Neural cell (in vitro differentiated cells): ENCODE results near the gene ZC3H12C. TPM values are rescaled to one million over a fixed set of nuclear protein-coding genes. Genes with fewer than 3 reads are reported as not detected.

Experiments
- H2AFZ ChIP-seq: fragments of 200-600, 300-800 bp; sonication (generic), shearing (Covaris generic); 2 replicates; pipeline ENCODE4 v1.6.0; 2014; ENCODE audit warnings: low read depth, mild to moderate bottlenecking, antibody characterized with exemption, low read length, moderate library complexity
- H3F3A ChIP-seq: fragments of 200-600 bp; shearing (Covaris generic); 2 replicates; pipeline ENCODE4 v1.6.1; 2016; ENCODE audit warnings: mild to moderate bottlenecking, moderate library complexity, mixed read lengths, antibody characterized with exemption, low read length; ENCODE audit not compliant: insufficient read depth, poor library complexity, severe bottlenecking
- H3K27ac ChIP-seq: fragments of 200-600, 300-800 bp; sonication (generic), shearing (Covaris generic); 2 replicates; pipeline ENCODE4 v1.5.1; 2014; ENCODE audit warnings: mild to moderate bottlenecking, low read length, moderate library complexity
- H3K27me3 ChIP-seq: fragments of 300-800, 200-600 bp; sonication (generic), shearing (Covaris generic); 2 replicates; pipeline ENCODE4 v1.6.0; 2014; ENCODE audit warnings: mild to moderate bottlenecking, low read depth, low read length, moderate library complexity; ENCODE audit not compliant: insufficient read depth
- H3K36me3 ChIP-seq: fragments of 300-800, 200-600 bp; sonication (generic), shearing (Covaris generic); 2 replicates; pipeline ENCODE4 v1.5.1; 2014; ENCODE audit warnings: mild to moderate bottlenecking, antibody characterized with exemption, low read length, moderate library complexity; ENCODE audit not compliant: insufficient read depth
- H3K4me2 ChIP-seq: fragments of 300-800, 200-600 bp; sonication (generic), shearing (Covaris generic); 2 replicates; pipeline ENCODE4 v1.6.0; 2014; ENCODE audit warnings: mild to moderate bottlenecking, low read length
- H3K4me3 ChIP-seq: fragments of 300-800, 200-600 bp; sonication (generic), shearing (Covaris generic); 2 replicates; pipeline ENCODE4 v1.5.1; 2014; ENCODE audit warnings: mild to moderate bottlenecking, low read length, moderate library complexity
- H3K79me2 ChIP-seq: fragments of 200-600 bp; shearing (Covaris generic); replicated peaks from 2 replicates; pipeline ENCODE4 v1.6.0; 2014; ENCODE audit warnings: mild to moderate bottlenecking, low read length, moderate library complexity; ENCODE audit not compliant: insufficient read depth
- H3K9ac ChIP-seq: fragments of 300-800, 200-600 bp; sonication (generic), shearing (Covaris generic); 2 replicates; pipeline ENCODE4 v1.6.1; 2016; ENCODE audit warnings: mild to moderate bottlenecking, low read length, mixed read lengths
- H3K9me2 ChIP-seq: fragments of 200-600 bp; shearing (Covaris generic); 2 replicates; pipeline ENCODE4 v1.6.1; 2016; ENCODE audit warnings: mild to moderate bottlenecking, low read length, mixed read lengths; ENCODE audit not compliant: insufficient read depth
- H3K9me3 ChIP-seq: fragments of 200-600, 300-800 bp; sonication (generic), shearing (Covaris generic); 2 replicates; pipeline ENCODE4 v1.6.1; 2016; ENCODE audit warnings: mild to moderate bottlenecking, mixed run types, low read length, moderate library complexity, mixed read lengths
- H4K20me1 ChIP-seq: fragments of 200-600 bp; shearing (Covaris generic); 2 replicates; pipeline ENCODE4 v1.6.1; 2016; ENCODE audit warnings: mild to moderate bottlenecking, mixed run types; ENCODE audit not compliant: insufficient read depth
- EP300 ChIP-seq: fragments of 450-650 bp; conservative IDR thresholded peaks from 2 replicates; pipeline ENCODE4 v1.6.1; 2014; ENCODE audit warnings: antibody characterized with exemption, mild to moderate bottlenecking, moderate library complexity; ENCODE audit not compliant: poor library complexity, severe bottlenecking
- EZH2 ChIP-seq: fragments of 200-600, 300-800 bp; shearing (Covaris generic), sonication (generic); IDR thresholded peaks from 2 replicates; pipeline ENCODE4 v1.6.1; 2014; ENCODE audit warnings: antibody characterized with exemption, low read length, borderline replicate concordance, mild to moderate bottlenecking; ENCODE audit not compliant: insufficient read depth, poor library complexity, severe bottlenecking
- MXI1 ChIP-seq: fragments of 450-650 bp; conservative IDR thresholded peaks from 2 replicates; pipeline ENCODE4 v1.6.1; 2014; ENCODE audit warnings: antibody characterized with exemption, mild to moderate bottlenecking; ENCODE audit not compliant: poor library complexity, severe bottlenecking
- POLR2AphosphoS5 ChIP-seq: IDR thresholded peaks from 2 replicates; pipeline ENCODE4 v1.6.1; 2012
- SMC3 ChIP-seq: fragments of 450-650 bp; conservative IDR thresholded peaks from 2 replicates; pipeline ENCODE4 v1.6.1; 2014; ENCODE audit warnings: antibody characterized with exemption, mild to moderate bottlenecking, moderate library complexity; ENCODE audit not compliant: poor library complexity
- polyA plus RNA-seq: library from polyadenylated mRNA; depleted of rRNA; stranded (reverse); fragments of >200 nt; gene quantifications from 2 replicates; pipeline ENCODE4 v1.2.3, GENCODE V29; 2014
- TF ChIP-seq, protein P1 (sequence below): IDR thresholded peaks from 2 replicates; pipeline ENCODE4 v1.6.1; 2012; ENCODE audit warnings: borderline replicate concordance

Gene ZC3H12C
- polyA plus RNA-seq, 1 donor from 2014 or later = 15.1 TPM

DNA sequence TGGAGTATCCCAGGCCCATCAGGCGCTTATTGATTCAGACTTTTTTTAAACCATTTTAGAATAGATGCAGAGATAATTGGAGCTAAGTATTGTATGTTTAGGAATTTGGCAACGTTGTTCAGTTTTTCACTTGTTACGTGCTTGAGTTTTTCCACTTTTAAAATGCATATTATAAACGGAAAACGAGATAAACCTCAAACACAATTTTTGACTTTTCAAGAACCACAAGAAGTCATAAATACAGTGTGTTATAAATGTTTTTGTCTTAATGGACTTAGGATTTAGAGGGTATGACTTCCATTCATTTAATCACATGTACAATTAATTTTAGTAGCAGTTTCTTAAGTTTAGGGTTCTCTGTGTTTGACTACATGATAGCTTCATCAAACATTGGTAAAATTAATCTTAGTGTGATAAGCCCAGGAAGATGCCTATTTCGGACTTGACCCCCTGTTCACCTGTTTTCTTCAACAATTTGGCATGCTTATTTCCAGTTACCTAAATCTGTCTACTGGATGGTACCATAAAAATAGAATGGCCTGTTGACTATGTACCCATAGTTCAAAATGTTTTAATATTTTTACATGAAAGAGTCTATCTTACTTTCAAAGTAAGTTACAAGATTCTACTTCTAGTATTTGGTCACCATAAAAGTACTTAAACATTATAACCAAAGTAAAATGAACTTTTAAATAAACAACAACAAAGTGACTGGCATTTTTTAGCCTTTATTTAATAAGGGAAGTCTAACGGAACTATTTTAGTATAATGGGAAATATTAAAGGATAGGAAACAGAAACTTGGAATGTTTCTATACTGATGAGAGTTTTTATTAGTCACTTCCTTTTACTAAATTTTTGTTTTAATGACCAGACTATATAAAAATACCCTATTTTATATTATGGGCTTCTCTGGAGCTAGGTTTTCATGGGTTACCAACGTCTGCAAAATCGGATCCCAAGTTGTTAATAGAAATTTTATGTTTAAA is 1.4 kb downstream of the ZC3H12C start:
- H3K9me3 ChIP-seq = no peaks in the 10 kb centered on the region
- peak overlapping the region; percentile 89 for H3K9ac ChIP-seq
- TF ChIP-seq SMC3 (no peak), EP300 (no peak), POLR2AphosphoS5 (no peak)
- TF ChIP-seq, protein P1, sequence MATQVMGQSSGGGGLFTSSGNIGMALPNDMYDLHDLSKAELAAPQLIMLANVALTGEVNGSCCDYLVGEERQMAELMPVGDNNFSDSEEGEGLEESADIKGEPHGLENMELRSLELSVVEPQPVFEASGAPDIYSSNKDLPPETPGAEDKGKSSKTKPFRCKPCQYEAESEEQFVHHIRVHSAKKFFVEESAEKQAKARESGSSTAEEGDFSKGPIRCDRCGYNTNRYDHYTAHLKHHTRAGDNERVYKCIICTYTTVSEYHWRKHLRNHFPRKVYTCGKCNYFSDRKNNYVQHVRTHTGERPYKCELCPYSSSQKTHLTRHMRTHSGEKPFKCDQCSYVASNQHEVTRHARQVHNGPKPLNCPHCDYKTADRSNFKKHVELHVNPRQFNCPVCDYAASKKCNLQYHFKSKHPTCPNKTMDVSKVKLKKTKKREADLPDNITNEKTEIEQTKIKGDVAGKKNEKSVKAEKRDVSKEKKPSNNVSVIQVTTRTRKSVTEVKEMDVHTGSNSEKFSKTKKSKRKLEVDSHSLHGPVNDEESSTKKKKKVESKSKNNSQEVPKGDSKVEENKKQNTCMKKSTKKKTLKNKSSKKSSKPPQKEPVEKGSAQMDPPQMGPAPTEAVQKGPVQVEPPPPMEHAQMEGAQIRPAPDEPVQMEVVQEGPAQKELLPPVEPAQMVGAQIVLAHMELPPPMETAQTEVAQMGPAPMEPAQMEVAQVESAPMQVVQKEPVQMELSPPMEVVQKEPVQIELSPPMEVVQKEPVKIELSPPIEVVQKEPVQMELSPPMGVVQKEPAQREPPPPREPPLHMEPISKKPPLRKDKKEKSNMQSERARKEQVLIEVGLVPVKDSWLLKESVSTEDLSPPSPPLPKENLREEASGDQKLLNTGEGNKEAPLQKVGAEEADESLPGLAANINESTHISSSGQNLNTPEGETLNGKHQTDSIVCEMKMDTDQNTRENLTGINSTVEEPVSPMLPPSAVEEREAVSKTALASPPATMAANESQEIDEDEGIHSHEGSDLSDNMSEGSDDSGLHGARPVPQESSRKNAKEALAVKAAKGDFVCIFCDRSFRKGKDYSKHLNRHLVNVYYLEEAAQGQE = no peak
- H3F3A ChIP-seq = peaks cover 5% of the 10 kb centered on the region
- H3K79me2 ChIP-seq = peaks cover 60% of the 10 kb centered on the region
- H3K4me3 ChIP-seq = peak overlapping the region; percentile 85
- no peak overlapping the region for H2AFZ ChIP-seq
- no peaks in the 10 kb centered on the region for H3K9me2 ChIP-seq
- H3K27me3 ChIP-seq = no peaks in the 10 kb centered on the region
- H3K36me3 ChIP-seq = no peaks in the 10 kb centered on the region
- peak overlapping the region; percentile 50 for H3K4me2 ChIP-seq
- no peaks in the 10 kb centered on the region for H4K20me1 ChIP-seq
- peak overlapping the region; percentile 86 for H3K27ac ChIP-seq

DNA sequence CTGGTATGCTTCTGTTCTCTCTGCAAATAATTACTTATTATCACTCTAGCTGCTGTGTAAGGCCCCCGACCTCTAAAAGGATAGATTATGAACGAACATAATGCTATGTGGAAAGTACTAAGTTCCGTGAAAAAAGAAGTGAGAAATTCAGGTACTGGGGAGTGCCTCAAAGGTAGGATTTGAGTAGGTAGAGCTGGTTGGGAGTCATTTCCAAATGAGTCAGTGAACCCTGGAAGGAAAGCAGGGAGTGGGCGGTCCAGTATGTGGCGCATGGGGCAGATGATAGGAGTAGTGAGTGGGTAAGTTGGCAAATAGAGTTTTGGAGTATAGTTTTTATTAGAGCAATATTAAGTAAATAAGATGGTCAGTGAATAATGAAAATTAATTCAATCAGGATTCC is 2.4 kb downstream of the ZC3H12C start:
- H3K9me3 ChIP-seq = no peaks in the 10 kb centered on the region
- no peaks in the 10 kb centered on the region for H3K9me2 ChIP-seq
- H3K27ac ChIP-seq = no peak overlapping the region
- no peaks in the 10 kb centered on the region for H3K27me3 ChIP-seq
- no peaks in the 10 kb centered on the region for H3K36me3 ChIP-seq
- no peaks in the 10 kb centered on the region for H4K20me1 ChIP-seq
- H3K9ac ChIP-seq = no peak overlapping the region
- TF ChIP-seq MXI1 (no peak), EZH2 (no peak)
- TF ChIP-seq, protein P1 = no peak
- peak overlapping the region; percentile 50 for H3K4me2 ChIP-seq
- no peak overlapping the region for H2AFZ ChIP-seq
- peaks cover 5% of the 10 kb centered on the region for H3F3A ChIP-seq
- peaks cover 70% of the 10 kb centered on the region for H3K79me2 ChIP-seq
- peak overlapping the region; percentile 85 for H3K4me3 ChIP-seq
